ENCODE results near the gene LHX3.
"Not testable (repeated sequence)": the region's sequence is repeated elsewhere in the genome, so short reads cannot be mapped to it uniquely, and the experiment has no call there.

LHX3 gene

DNA sequence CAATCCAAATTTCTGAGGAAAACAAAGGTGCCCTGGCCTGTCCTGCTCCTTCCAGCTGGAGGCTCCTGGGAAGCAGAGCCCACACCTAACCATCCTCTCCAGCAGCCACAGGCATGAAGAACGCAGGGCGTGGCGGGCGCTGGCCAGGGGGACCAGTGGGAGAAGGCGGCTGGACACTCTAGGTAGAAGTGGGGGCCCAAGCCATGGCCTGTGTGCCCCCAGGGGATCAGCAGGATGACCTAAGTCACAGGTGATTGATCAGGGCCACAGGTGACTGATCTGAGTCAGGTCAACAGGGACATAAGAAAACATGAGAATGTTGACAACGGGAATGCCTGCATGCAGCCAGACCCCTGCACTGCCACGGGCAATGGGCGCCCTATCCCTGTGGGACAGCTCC, 37.3 kb upstream of the LHX3 start:
- H3K4me3 ChIP-seq (ENCODE audit: low read depth, low read length): no peak overlapping the region

DNA sequence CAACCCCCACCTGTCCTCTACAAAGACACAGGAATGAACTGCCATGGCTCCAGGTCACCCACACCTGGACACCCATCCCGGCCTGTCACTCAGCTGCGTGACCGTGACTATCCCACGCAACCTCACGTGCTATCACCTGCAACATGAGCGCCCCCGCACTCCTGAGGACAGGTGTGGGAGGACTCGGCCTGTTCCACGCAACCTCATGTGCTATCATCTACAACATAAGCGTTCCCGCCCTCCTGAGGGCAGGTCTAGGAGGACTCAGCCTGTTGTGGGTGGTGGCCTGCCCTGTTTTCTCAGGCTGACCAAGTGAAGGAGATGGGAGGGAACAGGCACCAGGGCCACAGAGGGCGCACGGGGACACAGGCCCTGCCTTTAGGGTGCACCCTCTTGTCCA, 36.6 kb upstream of the LHX3 start:
- no peak overlapping the region for H3K4me3 ChIP-seq (ENCODE audit: low read depth, low read length)

DNA sequence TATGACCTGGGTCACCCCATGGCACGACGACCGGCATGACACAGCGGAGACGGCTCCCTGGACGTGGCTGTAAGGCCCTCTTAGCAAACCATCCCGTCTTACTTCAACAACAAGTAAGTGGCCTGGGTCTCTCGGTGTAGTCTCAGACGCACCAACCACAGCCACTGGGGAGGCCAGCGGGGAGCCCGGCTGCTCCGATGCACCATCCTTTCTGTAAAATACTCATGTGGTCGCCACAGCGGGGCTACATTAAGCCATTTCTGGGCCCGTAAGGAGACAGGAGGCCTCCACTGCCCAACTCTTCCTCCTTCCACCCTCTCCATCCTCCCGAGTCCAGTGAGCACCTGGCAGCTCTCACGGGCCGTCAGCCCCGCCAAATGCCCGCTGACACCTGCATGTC, 36.0 kb upstream of the LHX3 start:
- H3K4me3 ChIP-seq (ENCODE audit: low read depth, low read length): no peak overlapping the region

DNA sequence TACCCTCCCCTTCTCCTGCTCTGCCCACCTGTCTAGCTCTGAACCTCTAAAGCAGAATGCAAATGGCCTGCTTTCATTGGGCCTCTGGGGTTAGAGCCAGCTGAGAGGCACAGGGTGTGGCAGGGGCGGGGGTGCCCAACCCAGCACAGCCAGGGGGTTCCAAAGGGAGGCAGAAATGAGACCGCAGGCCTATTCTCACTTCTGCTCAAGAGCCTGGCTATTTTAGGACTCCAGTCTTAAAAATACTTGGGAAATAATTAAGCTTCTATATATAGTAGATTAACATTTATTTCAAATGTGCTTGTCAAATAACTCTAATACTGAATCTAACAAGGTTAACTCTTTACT, 35.0 kb upstream of the LHX3 start:
- no peak overlapping the region for H3K4me3 ChIP-seq (ENCODE audit: low read depth, low read length)

DNA sequence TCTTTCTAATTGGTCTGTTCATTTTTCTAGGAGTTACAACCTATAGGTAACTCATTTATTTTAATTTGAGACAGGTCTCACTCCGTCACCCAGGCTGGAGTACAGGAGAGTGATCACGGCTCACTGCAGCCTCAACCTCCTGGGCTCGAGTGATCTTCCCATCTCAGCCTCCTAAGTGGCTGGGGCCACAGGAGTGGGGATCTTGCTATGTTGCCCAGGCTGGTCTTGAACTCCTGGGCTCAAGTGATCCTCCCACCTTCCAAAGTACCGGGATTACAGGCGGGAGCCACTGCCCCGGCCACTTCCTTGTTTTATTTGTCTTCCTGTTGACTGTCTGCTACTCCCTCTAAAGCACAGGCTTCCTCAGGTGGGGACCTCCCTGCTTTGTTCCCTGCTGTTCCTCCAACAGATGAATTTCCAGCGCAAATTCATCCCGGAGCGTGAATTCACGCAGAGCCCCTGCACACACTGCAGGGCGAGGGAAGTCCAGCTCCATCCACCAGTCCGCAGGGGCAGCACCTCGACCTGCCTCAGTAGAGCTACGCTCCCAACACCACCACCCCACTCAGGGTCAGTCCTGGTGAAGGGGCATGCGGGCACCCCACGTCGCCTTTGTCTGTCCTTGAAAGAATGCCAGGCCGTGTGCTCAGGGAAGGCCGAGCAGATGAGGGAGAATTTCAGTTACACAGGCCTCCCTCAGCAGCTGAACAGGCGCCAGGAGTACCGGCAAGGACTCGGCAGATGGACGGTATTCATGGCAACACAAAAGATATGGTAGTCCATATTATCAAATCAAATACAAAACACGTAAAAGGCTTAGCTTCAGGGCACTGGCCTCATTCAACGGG, 34.4 kb upstream of the LHX3 start:
- H3K4me3 ChIP-seq (ENCODE audit: low read depth, low read length): no peak overlapping the region

DNA sequence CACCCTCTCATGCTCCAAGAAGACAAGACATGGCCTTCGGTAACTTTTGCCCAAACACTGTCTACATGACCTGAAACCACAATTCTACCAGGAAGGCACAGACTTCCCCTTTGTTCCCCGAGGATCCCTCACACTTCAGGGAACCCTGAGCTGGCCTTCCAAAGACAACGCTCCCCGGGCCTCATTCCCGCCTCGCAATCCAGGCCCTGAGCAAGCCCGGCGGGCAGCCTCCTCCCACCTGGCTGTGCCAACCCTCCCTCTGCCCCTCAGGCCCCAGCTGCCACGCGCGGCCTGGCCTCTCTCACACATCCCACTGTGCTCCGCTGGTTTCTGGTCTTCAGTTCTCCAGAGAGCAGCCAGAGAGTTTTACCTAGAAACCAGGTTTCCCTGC, 33.4 kb upstream of the LHX3 start:
- no peak overlapping the region for H3K4me3 ChIP-seq (ENCODE audit: low read depth, low read length)

DNA sequence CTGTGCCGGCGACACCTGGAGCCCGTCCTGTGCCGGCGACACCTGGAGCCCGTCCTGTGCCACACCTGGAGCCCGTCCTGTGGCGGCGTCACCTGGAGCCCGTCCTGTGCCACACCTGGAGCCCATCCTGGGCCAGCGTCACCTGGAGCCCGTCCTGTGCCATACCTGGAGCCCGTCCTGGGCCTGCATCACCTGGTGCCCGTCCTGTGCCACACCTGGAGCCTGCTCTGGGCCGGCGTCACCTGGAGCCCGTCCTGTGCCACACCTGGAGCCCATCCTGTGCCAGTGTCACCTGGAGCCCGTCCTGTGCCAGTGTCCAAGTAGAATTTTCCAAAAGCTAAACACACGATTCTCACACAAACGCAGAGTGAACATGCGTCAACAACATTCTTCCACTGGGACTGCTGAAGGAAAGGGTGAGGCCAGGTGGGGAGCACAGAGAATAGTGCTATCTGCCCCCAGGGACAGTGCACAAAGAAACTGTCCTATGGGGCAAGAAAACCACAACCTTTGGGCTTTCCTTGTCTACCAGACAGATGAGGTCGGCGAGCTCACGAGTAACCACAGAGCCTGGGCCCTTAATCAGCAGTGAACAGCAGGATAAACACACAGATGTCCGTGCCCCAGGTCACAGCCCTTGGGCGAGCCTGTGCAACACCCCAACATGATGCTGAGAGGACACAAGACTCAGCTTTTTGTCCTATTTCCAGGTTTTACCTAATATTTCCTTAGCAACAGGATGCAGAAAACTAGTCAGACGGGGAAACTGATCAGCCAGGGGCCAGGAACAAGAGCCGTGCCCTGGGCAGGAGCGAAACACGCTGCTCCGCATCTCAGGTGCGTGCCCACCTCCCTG, 32.8 kb upstream of the LHX3 start:
- H3K4me3 ChIP-seq (ENCODE audit: low read depth, low read length): no peak overlapping the region

DNA sequence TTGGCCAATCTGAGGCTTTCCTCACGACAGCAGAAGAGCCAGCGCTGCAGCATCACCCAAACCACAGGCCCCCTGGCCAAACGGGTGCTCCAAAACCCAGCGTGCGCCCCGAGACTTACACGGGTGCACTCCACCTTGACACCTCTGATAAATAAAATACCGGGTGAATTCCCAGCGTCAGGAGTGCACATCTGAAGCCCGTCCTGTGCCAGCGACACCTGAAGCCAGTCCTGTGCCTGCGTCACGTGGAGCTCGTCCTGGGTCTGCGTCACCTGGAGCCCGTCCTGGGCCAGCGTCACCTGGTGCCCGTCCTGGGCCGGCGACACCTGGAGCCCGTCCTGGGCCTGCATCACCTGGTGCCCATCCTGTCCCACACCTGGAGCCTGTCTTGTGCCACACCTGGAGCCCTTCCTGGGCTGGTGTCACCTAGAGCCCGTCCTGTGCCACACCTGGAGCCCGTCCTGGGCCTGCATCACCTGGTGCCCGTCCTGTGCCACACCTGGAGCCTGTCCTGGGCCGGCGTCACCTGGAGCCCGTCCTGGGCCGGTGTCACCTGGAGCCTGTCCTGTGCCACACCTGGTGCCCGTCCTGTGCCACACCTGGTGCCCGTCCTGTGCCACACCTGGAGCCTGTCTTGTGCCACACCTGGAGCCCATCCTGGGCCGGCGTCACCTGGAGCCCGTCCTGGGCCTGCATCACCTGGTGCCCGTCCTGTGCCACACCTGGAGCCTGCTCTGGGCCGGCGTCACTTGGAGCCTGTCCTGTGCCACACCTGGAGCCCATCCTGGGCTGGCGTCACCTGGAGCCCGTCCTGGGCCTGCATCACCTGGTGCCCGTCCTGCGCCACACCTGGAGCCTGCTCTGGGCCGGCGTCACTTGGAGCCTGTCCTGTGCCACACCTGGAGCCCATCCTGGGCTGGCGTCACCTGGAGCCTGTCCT, 31.8 kb upstream of the LHX3 start:
- not testable (repeated sequence) for H3K4me3 ChIP-seq (ENCODE audit: low read depth, low read length)

DNA sequence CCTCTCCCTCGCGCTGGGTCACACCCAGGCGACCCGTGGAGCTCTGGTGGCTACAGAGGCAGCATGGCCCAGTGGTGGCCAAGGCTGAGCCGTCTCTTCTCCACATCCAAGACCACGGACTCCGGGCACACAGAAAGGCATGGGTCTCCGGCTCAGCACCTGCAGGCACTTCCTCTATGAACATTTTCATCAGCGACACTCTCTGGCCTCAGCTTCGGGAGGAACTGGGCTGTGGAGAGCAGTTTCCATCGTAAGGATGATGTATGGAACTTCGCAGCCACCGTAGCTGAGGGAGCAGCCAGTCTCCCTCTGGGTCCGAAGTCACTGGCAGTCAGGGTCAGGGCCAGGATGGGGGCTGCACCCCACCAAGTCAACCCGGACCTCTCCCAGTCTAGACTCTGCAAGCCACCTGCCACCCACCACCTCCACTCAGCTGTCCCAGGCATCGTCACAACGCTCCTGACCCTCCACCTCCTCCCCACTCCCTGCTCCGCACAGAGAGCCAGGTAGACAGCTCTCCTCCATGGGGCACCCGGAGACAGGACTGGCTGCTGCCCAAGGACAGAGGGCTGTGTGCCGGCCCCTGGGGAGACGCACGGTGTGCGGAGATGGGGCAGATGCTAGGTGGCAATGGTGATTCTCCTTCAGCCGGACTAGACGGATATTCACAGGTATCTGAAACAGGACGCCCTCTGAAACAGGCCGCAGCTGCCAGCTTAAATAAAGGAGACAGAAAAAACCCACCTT, 31.0 kb upstream of the LHX3 start:
- H3K4me3 ChIP-seq (ENCODE audit: low read depth, low read length): no peak overlapping the region

DNA sequence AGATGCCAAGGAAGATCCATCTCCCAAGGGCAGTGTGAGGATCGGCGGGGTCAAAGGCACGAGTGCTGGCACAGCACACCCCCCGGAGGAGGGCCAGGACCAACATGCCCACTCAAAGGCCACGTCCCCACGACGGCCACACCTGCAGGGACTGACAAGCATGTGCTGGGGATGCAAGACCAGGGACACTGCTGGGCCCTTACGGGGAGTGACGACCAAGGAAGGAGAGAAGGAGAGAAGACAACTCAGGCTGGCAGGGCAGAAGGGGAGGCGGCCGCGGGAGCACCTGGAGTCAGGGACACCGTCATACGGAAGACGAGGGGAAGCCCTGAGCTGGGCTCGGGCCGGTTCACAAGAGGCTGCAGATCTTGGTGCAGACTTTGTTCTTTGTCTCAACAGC, 30.2 kb upstream of the LHX3 start:
- H3K4me3 ChIP-seq (ENCODE audit: low read depth, low read length): no peak overlapping the region

DNA sequence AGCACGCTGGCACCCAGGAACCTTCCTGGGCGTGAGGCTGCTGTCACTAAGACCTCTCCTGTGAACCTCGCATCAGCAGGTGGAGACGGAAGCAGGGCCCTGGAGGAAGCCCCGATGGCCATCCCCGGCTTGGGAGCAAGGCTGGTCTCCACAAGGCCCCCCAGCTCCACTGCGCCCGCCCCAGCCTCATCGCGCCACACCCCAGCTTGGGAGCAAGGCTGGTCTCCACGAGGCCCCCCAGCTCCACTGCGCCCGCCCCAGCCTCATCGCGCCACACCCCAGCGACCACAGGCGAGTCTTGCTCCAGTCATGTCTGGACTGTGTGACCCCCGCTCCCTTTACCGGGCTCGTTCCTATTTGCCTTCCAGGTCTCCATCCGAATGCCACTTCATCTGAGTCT, 29.7 kb upstream of the LHX3 start:
- H3K4me3 ChIP-seq (ENCODE audit: low read depth, low read length): no peak overlapping the region

DNA sequence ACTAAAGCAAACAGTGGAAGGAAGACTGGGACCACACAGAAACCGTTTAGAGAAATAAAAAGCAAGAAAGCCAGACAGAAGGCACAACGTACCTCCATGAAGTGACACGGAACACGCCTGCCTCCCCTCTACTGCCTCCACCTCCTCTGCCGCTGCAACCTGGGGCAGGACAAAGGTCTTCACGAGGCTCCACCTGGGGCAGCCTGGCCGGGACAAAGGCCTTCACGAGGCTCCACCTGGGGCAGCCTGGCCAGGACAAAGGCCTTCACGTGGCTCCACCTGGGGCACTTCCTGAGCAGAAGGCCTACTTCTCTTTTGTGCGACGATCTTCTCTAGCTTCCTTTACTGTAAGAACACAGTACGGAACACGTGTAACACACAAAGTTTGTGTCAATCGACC, 28.9 kb upstream of the LHX3 start:
- H3K4me3 ChIP-seq (ENCODE audit: low read depth, low read length): no peak overlapping the region

DNA sequence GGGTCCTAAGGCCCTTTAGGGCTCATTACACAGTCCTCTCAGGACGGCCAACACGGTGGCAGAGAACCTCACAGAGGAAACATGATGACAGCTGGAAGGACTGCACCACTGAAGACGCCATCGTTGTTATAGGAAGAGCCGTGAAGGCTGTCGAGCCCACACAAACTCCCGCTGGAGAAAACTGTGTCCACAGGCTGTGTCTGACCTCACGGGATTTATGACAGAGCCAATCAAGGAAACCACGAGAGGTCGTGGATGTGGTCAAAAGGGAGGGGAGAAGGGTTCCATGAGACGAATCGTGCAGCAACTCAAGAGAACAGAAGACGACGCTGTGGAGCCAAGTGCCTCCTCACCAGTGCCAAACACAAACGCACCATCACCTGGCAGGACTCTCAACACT, 28.5 kb upstream of the LHX3 start:
- H3K4me3 ChIP-seq (ENCODE audit: low read depth, low read length): no peak overlapping the region

DNA sequence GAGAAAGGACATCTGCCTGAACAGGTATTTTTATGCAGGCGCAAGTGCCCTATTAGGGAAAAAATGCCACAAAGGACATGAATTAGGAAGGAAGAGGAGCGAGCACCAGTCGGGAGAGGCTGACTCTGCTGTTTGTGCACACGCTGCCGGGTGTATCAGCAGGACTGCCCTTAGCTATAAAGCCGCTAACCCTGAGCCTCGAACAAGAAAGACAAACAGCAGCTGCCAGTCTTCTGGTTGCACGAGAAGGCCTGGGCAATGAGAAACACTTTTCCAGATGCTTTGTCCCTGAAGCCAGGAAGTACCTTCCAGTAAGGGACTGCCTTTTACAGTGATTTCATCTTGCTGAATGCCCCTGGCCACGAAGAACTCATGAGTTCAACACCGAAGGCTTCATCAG, 28.0 kb upstream of the LHX3 start:
- H3K4me3 ChIP-seq (ENCODE audit: low read depth, low read length): no peak overlapping the region

DNA sequence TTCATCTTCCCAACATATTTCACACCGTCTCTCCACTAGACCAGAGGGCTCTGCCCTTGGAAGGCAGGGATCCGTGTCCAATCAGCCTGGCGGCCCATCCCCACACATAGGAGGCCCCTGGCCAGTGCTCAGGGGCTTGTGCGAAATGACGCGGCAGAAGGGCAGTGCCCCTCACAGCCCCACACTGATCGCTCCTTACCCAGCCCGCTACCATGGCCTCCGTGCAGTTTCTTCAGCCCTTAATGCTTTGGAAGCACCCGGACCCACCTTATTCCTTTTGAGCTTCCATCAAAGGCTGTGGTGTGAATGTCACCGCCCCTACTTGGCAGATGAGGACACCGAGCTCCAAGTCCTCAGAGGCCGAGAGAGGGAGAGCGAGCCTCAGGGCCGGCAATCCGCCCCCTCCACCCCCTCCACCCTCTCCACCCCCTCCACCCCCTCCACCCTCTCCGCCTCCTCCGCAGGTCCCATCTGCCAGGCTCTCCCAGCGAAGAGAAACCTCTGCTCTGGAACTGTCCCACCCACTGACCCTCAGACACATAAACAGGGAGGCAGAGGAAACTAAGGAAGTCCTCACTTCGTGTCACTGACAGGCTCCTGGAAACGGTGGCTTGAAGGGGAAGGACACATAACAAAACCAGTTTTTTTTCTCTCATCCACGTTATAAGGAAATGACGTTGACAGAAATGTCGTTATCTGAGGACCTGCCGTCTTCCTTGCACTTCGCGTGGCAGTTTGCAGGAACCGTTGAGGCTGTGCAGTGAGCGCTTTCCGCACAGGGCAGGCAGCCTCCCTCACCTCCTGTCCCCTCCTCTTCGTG, 26.8 kb upstream of the LHX3 start:
- no peak overlapping the region for H3K4me3 ChIP-seq (ENCODE audit: low read depth, low read length)

DNA sequence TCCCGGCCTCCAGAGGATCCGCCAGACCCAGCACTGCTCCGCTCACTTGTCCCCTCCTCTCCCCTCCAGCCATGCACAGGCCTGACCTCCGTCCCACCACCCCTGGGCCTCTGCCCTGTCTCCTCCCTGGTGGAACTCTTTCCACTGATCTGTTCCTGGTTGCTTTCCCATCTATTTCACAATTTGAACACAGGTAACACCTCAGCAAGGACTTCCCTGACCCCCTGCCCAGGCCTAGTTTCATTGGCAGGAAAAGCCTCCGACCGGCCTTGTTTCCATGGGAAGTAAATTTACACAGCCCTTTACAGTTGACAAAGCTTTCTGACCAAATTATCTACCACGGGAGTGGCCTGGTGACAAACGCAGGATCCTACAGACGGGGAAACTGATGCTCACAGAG, 25.8 kb upstream of the LHX3 start:
- H3K4me3 ChIP-seq (ENCODE audit: low read depth, low read length): no peak overlapping the region

DNA sequence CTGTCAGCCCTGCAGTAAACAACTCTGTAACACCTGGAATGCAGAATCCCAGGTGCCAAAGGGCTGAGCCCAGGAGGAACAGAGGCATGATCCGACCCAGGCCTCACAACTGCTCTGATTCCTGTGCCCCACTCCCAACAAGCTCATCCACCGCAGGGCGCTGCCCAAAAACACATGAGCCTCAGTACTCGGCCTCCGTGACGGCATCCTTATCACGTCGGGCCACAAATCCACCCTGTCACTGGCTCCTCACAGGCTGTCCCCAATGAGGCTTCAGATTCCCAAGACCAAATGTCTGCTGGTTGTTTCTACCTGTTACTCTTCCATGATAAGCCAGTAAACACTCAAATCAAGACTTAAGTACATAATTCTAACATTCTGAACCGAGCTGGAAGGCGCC, 25.4 kb upstream of the LHX3 start:
- no peak overlapping the region for H3K4me3 ChIP-seq (ENCODE audit: low read depth, low read length)

DNA sequence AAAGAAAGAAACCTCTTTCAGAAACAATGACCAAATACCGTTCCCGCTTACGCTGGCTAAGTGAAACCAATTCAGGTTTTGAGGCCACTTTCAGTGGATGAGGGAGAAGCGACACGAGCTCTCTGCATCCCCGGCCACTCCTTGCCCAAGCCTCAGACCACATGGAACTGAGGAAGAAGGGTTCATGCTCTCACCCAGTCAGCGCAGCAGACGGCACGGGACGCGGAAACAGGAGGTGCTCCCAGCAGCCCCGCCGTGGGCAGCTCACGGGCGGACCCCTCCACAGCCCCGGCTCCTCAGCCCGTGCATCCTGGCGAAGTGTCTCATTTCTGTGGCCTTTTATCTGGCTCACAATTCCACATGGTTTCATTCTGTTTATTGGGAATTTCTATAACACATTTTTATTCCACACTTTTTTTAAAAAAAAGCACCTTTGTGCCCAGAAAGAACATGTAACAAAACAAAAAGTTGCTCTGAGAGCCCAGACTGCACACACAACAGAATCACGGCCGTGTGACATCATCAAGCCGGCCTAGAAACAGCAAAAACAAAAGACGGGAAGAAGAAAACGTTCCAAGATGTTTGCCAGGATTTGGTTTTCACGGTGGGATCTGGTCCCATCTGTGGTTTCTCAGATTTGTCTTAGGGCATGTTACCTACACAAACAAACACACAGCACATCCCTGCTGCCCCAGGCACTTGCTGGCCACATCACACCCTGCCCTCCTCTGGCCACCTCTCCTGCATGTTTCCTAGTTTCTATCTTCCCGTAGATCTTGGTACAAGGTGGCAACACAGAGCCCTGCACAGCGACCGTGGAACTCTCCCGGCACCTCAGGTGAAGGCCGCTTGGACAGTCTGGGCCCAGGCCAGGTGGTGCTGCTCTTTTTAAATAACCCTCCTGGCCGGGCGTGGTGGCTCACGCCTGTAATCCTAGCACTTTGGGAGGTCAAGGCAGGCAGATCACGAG, 24.5 kb upstream of the LHX3 start:
- H3K4me3 ChIP-seq (ENCODE audit: low read depth, low read length): no peak overlapping the region

All from iPS-11a (cell line).